ENCODE data around the gene CIB1.
A peak's percentile ranks its signal among the peaks of the same experiment; 100 is the strongest.

GRCh38 chr15:90211440-90212143, 22.1 kb downstream of the CIB1 start:
- TF ChIP-seq, protein P1, sequence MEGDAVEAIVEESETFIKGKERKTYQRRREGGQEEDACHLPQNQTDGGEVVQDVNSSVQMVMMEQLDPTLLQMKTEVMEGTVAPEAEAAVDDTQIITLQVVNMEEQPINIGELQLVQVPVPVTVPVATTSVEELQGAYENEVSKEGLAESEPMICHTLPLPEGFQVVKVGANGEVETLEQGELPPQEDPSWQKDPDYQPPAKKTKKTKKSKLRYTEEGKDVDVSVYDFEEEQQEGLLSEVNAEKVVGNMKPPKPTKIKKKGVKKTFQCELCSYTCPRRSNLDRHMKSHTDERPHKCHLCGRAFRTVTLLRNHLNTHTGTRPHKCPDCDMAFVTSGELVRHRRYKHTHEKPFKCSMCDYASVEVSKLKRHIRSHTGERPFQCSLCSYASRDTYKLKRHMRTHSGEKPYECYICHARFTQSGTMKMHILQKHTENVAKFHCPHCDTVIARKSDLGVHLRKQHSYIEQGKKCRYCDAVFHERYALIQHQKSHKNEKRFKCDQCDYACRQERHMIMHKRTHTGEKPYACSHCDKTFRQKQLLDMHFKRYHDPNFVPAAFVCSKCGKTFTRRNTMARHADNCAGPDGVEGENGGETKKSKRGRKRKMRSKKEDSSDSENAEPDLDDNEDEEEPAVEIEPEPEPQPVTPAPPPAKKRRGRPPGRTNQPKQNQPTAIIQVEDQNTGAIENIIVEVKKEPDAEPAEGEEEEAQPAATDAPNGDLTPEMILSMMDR (IDR thresholded peaks at IDR 0.05): no peak
- TF ChIP-seq POLR2AphosphoS5 (IDR thresholded peaks at IDR 0.05; ENCODE audit: insufficient read depth in 1 of 2, low read depth in 1 of 2) (peak in 1 of 2 donors; percentile 30), POLR2A (IDR thresholded peaks at IDR 0.05) (no peak)

Measured in vagina (tissue), 2 donors.